Adrenal gland (tissue), 5 donors: ENCODE data around the gene PRPF18.

Experiments used
- POLR2A ChIP-seq, 2 donors: fragments of 450-650 bp; IDR thresholded peaks; one replicate each; pipeline ENCODE4 v1.6.1; 2017; ENCODE audit warnings: antibody characterized with exemption in 2 of 2, mild to moderate bottlenecking in 2 of 2, moderate library complexity in 1 of 2
- TF ChIP-seq, protein P1 (sequence below), 6 experiments: fragments of 450-650 bp in 4 of 6; fragments of 200-600 bp in 2 of 6; sonication (generic) in 1 of 6; IDR thresholded peaks; 1 replicate in 5 of 6; 2 replicates in 1 of 6; pipeline versions ENCODE4 v1.5.1 to v1.8.0; 2016 to 2021; ENCODE audit warnings: antibody characterized with exemption in 6 of 6, mild to moderate bottlenecking in 2 of 6, moderate library complexity in 1 of 6
- donor health status: DM: no; HTN: no; CAD: no.

DNA sequence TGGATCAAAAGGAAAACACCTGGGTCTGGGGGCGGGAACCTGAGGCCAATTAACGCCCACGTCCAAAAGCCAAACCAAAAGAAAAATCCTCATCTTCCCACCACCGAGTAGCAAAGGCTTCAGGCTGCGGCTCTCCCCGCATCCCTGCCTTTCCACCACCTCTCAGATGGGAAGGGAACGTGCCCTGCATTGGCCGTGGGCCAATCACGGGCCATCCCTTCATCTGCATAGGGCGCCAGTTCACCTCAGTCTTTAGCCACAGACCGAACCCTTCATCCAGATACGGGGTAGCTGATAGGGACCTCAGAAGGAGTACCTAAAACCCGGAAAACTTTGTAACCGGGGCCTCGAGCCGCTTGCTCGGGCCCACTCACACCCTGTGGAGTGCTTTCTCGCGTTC lies 626 bp downstream of the PRPF18 start:
- TF ChIP-seq, protein P1, sequence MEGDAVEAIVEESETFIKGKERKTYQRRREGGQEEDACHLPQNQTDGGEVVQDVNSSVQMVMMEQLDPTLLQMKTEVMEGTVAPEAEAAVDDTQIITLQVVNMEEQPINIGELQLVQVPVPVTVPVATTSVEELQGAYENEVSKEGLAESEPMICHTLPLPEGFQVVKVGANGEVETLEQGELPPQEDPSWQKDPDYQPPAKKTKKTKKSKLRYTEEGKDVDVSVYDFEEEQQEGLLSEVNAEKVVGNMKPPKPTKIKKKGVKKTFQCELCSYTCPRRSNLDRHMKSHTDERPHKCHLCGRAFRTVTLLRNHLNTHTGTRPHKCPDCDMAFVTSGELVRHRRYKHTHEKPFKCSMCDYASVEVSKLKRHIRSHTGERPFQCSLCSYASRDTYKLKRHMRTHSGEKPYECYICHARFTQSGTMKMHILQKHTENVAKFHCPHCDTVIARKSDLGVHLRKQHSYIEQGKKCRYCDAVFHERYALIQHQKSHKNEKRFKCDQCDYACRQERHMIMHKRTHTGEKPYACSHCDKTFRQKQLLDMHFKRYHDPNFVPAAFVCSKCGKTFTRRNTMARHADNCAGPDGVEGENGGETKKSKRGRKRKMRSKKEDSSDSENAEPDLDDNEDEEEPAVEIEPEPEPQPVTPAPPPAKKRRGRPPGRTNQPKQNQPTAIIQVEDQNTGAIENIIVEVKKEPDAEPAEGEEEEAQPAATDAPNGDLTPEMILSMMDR (IDR thresholded peaks at IDR 0.05) = no peak
- no peak for TF ChIP-seq POLR2A (IDR thresholded peaks at IDR 0.05)
